Measurements from ENCODE around the gene SUN2. TPM values are rescaled to one million over a fixed set of nuclear protein-coding genes. Genes with fewer than 3 reads are reported as not detected.
A peak's percentile ranks its signal among the peaks of the same experiment; 100 is the strongest.

SUN2 gene
- total RNA-seq, 1 donor from 2014 or later: 104 TPM

DNA sequence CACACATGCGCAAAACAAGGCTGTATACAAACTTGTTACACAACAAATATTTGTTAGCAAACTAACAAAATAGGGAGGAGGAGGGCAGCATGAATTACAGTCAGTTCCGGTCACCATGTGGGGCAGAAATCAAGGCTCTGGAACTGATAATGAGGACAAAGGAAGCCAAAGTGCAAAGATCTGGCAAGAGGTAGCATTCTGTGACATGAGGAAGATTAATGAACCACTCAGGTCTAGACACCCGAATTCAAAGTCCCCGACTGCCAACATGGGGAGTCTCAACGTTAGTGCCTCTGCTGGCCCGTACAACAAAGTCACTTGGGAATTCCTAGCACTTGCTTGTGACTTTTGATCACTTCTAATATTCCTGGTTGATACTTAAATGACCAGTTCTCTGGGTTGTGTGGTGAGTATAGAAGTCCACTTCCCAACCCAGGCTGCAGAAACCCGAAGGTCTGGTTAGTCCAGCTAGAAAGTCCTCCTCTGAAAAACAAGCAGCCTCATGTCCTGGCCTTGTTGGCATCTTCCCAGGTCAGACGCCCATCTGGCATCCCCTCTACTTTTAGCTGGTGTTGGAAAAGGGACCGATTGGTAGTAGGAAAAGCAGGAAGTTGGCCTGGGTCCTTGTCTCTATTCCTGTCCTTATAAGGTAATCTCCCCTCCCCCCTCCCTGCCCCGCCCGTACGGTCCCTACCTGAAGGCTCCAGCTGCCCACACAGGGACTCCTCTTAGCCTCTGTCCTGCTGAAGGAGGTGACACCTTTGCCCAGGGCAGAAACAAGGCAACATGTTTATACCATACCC is 1.6 kb downstream of the SUN2 start:
- DNase-seq (ENCODE audit: low read depth in 2 of 2): peak; percentile 43 to 75

DNA sequence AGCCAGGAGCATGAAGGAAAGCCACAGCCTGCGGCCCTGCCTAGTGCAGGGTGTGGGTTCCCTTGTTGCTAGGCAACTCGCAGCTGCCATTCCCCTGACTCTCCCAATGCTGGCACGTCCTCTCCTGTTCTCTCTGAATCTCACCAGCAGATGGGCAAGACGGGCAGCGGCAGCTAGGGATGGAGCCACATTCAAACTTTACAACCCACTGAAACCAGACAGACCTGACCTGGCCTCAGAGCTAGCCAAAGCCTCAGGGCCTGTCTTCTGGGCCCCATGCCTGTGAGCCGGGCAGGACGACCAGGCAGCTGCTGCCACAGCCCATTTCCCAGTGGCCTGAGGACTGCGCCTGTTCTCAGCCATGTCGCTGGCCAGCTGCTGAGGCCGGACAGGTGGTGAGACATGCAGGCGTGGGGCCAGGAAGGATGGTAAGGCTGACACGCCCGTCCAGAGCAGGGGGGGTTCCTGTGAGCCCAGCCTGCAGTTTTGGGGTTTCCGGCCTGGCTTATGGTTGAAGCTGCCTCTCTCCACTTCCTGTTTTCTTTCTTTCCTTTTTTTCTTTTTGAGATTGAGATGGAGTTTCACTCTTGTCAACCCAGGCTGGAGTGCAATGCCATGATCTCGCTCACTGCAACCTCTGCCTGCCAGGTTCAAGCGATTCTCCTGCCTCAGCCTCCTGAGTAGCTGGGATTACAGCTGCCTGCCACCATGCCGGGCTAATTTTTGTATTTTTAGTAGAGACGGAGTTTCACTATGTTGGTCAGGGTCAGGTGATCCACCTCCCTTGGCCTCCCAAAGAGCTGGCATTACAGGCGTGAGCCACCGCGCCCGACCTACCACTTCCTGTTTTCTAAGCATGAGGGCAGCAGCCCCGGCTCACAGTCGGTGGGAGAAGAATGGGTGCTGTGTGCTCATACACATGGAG is 4.1 kb downstream of the SUN2 start:
- peak in 1 of 2 donors; percentile 53 for DNase-seq (ENCODE audit: low read depth in 2 of 2)

DNA sequence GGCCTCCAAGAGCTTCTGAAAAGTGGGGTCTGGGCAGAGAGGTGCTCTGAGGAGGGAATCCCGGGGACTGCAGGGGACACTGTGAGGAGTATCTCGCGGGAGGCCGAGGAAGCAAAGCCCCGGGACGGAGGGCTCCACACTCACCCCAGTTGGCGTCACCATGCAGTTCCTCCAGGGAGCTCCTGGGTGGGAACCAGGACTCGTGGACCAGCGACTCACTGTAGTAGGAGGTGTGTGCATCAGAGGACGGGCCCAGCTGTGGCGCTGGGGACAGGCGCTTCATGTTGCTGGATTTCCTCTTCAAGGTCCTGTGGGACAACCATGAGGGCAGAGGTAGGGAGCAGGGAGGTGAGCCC is 4.8 kb downstream of the SUN2 start:
- no peak for DNase-seq (ENCODE audit: low read depth in 2 of 2)

DNA sequence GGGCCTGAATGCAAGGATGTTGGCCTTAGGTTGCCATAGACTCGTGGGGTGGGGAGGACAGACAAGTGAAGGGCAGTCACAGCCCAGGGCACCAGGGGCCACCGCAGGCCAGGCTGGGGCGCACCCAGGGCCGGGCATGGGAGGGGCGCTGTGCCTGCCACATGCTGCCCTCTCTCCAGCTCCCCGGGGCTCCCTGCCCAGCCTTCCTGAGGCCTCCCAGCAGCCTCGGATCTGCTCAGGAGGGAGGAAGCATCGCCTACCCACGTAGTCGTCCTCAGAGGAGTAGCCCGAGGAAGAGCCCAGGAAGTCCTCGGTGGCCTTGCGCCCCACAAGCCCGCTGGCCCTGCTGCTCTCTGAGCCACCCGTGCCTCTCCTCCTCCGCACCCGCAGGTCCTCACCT is 5.2 kb downstream of the SUN2 start:
- DNase-seq (ENCODE audit: low read depth in 2 of 2): no peak

DNA sequence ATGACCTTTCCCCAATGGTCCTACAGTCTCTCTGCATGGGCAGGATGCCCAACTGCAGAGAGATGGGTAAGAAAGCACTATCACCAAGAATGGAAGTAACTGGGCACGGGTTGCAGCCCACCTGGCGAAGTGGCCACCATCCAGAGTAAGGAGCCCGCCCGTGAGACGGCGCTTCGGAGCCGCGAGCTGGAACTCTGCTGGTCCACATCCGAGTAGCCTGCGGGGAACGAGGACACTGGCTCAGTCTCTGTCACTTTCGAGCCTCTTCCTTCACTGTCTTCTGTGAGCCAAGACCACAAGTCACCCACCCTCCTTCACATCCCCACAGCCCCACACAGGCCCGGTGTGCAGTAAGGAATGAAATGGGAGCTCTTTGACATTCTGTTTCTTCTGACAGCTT is 5.7 kb downstream of the SUN2 start:
- no peak for DNase-seq (ENCODE audit: low read depth in 2 of 2)

DNA sequence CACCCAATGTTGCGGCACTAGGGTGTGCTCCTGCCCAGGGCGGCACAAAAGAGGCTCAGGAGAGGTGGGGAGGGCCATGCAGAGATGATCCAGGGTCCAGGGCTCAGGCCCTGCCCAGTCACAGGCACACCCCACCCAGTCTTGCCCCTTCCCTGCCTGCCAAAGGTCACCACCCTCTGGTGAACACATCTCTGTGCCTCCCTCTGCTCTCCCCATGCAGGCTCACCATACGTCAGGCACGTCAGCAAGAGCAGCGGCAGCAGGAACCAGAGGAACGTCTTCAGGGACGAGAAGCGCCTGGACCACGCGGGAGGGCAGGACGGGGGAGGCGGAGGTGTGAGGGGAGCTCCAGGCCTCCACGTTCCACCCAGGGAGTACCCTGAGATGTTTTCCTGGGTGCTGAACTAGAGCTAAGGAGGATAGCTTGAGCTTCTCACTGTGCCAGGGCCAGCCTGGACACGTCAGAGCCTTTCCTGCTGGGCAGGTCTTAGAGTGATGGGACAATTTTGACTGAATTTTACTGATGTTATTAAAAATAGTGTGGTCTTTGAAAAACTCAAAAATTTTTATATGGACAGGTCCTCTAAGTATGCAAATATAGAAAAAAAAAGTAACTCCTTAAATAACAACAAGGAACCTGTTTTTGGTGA is 7.2 kb downstream of the SUN2 start:
- DNase-seq (ENCODE audit: low read depth in 2 of 2): no peak

DNA sequence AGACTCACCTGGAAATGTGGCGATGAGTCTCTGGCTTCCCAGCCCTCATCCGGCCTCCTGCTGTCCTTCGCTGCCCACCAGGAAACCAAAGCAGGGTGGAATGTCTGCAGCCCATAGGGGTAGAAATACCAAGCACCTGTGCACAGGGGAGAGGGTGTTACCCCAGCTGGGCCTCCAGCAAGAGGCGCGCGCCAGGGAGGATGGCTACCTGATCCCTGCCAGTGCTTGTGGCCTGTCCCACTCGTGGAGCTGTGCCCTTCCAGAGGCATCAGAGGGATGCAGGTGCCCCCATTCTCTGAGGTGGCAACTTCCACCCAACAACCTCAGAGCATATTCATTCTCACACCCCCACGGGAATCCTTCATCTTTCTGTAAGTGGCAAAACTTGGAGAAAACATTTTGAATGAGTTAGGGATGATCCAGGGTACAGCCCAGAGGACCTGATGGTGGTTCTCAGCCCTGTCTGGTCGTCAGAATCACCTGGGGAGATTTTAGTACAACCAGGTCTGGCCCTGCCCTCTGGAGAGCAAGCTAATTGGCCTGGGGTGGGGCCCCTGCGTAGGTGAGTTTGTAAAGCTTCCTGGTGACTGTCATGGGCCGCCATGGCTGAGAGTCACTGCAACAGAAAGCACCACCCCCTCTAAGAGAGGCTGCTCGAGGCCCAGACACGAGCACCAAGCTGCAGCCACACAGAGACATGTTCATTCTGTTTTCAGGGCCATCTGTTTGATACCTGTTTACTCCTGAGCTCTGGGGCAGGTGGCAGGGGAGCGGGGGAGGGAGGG is 9.9 kb downstream of the SUN2 start:
- no peak for DNase-seq (ENCODE audit: low read depth in 2 of 2)

DNA sequence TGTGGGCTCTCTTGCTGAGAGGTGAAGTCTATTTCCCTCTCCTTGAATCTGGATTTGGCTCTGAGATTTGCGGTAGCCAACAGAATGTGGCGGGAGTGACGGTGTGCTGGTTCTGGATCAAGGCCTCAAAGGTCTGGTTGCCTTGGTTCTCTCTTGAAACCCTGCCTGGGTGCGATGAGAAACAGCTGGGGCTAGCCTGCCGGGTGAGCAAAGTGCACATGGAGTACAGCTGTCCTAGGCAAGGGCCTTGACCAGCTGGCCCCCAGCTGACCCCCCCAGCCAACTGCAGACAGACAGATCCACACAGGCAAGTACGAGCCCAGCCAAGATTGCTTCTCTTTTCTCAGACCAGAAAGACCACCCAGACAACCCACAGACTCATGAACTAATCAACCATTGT is 10.8 kb downstream of the SUN2 start:
- no peak for DNase-seq (ENCODE audit: low read depth in 2 of 2)

DNA sequence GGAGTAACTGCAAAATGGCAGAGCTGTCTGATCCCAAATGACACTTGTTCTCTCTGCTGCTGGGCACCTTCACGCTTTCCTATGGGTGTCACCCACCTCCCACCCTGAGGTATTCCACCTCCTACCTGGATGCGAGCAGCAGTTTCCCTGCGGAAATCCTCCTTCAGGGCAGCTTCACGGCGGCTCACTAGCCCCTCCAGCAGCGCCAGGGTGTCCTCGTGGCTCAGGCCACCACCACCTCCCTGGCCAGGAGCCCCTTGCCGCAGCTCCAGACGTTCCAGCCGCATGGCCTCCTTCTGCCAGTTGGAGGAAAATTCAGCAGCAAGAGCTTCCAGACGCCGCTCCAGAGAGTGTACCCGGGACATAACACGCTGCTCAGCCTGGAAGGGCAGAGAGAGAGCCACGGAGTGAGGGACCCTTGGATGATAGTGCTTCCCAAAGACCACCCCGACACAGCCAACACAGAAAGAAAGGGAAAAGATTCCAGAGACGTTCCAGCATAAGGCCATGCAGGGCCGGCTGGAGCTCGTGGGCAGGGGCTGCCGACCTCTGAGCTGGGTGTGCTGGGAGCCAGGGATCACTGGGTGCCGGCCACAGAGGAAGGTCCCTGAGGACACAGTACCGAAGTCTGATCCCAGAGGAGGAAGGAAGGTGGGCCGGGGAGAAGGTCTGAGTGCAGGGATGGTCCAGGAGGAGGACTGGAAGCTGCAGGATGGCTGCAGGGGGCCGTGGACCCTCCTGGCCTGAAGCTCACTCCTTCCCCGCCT is 13.4 kb downstream of the SUN2 start:
- DNase-seq (ENCODE audit: low read depth in 2 of 2): no peak

DNA sequence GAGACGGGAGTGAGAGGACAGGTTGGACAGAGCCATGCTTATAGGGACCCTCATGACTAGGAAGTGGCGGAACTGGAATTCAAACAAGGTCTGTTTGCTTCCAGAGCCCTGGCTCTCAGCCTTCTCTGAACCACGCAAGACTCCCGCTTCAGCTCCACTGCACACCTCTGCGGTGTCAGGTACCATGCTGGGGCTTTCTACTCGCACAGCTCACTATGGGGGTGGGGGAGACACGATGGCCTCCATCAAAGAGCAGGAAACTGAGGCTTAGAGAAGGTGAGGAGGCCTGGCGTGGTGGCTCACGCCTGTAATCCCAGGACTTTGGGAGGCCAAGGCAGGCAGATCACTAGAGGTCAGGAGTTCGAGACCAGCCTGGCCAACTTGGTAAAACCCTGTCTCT is 14.2 kb downstream of the SUN2 start:
- no peak for DNase-seq (ENCODE audit: low read depth in 2 of 2)

DNA sequence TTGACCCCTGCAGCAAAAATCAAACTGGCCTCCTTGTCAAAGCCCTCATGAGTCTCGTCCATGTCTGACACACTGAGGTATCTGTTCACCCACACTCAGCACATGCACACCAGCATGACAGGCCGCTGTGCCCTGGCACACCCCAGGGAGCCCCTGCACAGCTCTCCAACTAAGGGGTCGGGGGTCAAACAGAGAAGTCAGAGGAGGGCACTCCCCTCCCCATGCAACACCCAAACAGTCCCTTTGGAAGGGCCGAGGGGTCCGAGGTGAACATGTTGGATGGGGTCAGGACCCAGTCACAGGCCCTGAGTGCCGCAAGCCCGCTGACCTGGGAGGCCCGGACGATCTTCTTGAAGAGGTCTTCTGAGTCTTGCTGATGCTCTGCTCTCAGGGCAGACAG is 14.6 kb downstream of the SUN2 start:
- no peak for DNase-seq (ENCODE audit: low read depth in 2 of 2)

DNA sequence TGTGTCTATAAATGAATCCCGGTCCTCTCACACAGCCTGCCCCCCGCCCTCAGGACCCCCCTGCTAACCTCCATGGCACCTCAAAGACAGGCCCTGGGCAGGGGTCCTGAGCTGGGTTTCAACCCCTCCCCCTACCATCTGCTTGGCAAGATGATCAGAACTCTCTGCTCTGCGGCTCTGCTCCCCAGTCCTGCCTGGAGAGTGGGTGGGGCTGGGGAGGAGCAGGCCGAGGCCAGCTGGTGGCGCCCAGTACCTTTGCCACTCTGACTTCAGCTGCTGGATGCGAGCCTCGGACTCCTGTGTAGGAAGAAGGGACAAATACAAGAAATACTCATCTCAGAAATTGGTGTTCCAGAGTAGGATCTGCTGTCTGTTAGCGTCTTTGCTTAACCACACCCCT is 15.0 kb downstream of the SUN2 start:
- DNase-seq (ENCODE audit: low read depth in 2 of 2): no peak

DNA sequence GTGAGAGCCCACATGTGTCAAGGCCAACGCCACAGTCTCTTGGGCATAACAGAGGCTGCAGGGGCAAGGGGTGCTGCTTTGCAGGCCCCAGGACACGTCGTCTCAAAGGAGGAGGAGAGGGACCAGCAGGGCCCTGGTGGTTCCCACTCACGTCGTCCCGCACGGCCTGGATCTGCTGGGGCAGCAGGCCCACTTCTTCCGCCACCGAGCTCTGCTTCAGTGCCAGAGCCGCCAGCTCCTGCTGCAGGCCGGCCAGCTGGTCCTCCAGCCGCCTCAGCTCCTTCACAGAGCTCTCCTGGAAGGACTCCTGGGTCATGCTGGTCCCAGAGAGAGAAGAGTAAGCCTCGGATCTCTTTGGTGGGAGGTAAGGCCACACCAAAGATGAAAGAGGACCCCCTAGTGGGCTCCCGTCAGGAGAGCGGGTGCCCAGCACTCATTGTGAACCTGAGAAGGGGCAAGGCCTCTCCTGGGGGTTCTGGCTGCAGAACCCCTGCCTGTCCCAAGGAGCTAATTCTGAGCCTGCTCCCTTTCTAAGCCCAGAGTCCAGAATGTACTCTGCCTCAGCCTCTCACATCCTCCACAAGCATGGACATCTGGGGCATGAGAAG is 15.6 kb downstream of the SUN2 start:
- no peak for DNase-seq (ENCODE audit: low read depth in 2 of 2)

DNA sequence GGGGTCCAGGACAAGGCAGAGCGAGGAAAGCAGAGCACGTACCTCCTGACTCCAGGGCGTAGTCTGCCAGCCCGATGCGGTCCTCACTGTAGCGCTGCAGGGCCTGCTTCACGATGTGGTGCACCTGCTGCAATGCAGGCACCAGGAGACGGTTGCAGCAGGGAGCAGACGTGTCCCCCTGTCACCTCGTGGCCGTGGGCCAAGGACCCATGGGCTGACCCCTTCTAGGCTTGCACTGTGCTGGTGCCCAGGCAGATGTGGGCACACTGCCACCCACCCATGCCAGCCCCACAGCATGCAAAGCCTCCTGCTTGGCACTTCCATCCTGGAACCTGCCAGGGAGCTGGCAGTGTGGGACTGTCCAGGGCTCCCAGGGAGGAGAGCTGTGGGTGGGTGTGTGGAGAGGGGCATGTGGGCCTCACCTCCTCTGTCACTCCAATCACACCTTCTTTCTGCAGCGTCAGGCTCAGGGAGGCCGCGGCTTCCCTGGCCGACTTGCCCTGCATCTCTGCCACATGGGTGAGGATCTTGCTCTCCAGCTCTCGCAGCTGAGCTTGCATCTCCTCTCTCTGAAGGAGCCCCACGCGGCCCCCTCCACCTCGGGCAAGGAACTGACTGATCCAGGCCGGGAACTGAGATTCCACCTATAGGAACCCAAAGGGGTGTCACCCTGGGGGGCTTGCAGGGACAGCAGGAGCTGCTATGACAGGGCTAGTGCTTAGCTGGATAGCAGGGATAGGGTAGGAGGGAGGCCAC is 16.3 kb downstream of the SUN2 start:
- DNase-seq (ENCODE audit: low read depth in 2 of 2): no peak

DNA sequence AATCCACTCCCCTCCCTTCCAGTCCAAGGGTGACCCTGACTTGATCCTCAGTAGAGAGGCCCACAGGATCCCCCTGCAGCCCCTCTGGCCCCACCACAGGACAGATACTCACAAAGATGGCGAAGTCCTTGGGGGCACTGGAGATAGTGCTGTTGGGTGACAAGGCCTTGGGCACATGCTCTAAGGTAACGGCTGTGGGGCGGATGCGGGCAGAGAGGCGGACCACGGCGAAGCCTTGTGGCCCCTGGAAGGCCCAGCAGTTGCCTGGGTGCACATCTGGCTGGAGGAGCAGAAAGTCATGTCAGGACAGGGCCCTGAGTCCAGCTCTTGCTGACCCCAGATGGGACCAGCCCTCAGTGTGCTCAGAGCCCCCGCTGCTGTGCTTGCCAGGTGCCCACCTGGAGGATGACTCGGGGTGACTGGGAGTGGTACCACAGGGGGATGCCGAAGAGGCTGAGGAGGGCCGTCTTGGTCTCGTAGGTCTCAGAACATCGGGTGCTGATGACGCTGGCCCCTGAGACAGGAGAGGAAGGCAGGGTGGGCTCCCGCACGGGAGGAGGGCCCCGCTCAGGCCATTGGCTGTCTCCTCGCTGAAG is 17.2 kb downstream of the SUN2 start:
- no peak for DNase-seq (ENCODE audit: low read depth in 2 of 2)

DNA sequence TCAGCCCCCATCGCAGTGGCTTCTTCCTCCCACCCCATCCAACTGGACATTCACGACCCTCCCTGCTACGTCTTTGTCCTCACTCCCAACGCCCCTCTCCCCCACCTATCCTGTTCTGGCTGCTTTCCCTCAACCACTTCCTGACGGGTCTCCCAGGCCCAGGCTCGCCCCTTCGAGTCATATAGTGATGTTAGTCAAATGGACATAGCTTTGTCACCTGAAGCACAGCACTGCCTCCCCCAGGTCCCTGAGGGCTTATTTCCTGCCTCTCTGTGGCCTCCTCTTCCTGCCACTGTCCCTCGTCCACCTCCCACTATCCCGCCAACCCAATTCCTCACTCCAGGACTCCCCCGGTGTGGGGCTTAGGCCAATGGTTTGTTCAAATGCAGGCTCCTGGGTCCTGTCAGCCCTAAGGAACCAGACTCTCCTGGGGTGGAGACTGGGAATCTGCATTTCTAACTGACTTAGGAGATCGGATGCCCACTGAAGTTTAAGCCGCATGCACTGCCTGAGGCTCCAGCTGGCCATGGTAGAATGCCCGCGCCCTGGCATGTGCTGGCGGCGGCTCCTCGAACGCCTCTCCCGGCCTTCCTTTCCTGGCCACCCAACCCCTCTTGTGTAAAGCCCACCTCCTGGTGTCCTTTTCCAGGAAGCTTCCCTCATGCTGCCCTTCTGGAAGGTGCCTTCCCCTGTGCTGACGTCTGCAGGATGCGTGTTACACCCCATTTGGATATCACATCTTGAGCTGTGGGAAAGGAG is 18.3 kb downstream of the SUN2 start:
- no peak for DNase-seq (ENCODE audit: low read depth in 2 of 2)

DNA sequence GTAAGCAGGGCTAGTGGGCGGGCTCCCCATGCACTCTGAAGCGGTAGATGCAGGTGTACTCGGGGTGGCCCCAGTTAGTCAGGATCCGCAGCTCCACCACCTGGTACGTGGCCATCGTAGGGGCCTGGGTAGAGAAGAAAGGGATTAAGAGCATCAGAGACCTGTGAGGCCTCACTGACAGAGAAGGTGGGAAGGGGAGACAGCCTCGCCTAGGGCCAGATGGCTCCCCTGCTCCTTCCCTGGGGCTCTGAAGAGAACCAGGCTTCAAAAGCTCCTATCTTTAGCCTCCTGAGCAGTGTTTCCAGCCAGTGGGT is 19.6 kb downstream of the SUN2 start:
- no peak for DNase-seq (ENCODE audit: low read depth in 2 of 2)

DNA sequence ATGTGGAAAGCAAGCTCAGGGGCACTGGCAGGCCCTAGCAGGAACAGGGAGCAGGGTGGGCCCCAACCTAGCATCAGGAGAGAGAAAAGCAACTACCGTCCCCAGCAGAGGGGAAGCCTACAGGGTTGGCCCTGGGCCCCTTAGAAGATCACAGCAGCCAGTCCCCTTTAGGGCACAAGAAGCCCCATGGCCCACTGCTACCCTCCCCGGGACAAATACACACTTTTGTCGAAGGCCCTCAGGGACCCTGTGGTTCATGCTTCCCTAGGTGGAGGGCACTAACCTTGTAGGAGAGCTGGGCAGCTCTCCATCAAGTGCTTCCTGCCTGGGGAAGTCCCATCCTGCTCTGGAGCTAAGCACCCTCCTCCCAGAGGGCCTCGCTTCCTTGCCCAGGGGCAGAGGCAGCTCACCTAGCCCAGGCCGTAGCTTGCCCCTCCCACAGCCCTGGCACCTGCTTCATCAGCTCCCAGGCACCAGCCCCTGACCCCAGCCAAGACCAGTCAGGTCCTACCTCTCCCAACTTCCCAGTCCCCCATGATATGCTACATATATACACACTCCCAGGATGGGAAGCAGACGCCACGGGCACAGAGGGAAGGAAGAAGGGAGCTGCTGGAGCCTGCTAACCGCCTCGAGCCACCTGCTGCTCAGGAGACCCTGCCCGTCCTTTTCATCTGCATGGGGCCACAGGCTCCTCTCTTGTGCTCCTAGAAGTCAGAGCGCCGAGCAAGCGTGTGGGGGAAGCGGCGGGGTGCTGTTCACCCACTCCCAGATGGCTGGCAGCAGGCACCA is 20.1 kb downstream of the SUN2 start:
- DNase-seq (ENCODE audit: low read depth in 2 of 2): peak in 1 of 2 donors; percentile 17

Measured in lung microvascular endothelial cell (primary cell).